Motor neuron (in vitro differentiated cells): ENCODE measurements around the gene PCBD2. TPM values are rescaled to one million over a fixed set of nuclear protein-coding genes. Genes with fewer than 3 reads are reported as not detected.
A peak's percentile ranks its signal among the peaks of the same experiment; 100 is the strongest.

Source experiments
- ATAC-seq, 8 experiments: fragments of 200-7000 bp; cut with Tn5 transposase; replicated peaks in 6 of 8; 2 replicates each; pipeline ENCODE4 v1.8.0; 2021; ENCODE audit warnings: mild to moderate bottlenecking in 8 of 8, moderate library complexity in 8 of 8
- H3K27ac ChIP-seq, 2 donors: fragments of 250-450 bp; sonication (Bioruptor Pico); 2 replicates each; pipeline ENCODE4 v1.9.0; 2021; ENCODE audit warnings: antibody characterized with exemption in 2 of 2, mild to moderate bottlenecking in 2 of 2, moderate library complexity in 1 of 2
- H3K4me1 ChIP-seq, 2 donors: fragments of 250-450 bp; sonication (Bioruptor Pico); replicated peaks in 1 of 2; 2 replicates each; pipeline ENCODE4 v1.6.1; 2021; ENCODE audit warnings: antibody characterized with exemption in 2 of 2, mild to moderate bottlenecking in 2 of 2, moderate library complexity in 1 of 2
- H3K4me3 ChIP-seq, 5 donors: fragments of 250-450 bp; sonication (Bioruptor Pico); 2 replicates each; pipeline ENCODE4 v1.9.0; 2021; ENCODE audit warnings: antibody characterized with exemption in 5 of 5, mild to moderate bottlenecking in 5 of 5, moderate library complexity in 4 of 5
- WGBS, 10 experiments: fragments of 450-650 bp; shearing (Covaris generic); methylation state at CpG; one replicate each; pipeline ENCODE4 v1.0.0; 2022; 5-methylcytosine and 5-hydroxymethylcytosine counted together
- in situ Hi-C, 9 experiments: fragments of 400-800 bp; cut with MboI; loops; one replicate each; pipeline ENCODE4 v1.15.0; 2021; ENCODE audit warnings: low sequenced_read_pairs in 9 of 9, low pct_unique_long_range_greater_than_20kb in 2 of 9; ENCODE audit not compliant: unreplicated experiment in 9 of 9
- total RNA-seq, 8 experiments: library from RNA; unstranded; fragments of 300-600 nt; gene quantifications; 2 replicates each; pipeline versions ENCODE4 v1.2.3 to v1.2.4, GENCODE V29; 2022

The PCBD2 gene
- total RNA-seq, 8 experiments from 2014 or later, result 5.4 to 13.0 (median 7.8) TPM

DNA sequence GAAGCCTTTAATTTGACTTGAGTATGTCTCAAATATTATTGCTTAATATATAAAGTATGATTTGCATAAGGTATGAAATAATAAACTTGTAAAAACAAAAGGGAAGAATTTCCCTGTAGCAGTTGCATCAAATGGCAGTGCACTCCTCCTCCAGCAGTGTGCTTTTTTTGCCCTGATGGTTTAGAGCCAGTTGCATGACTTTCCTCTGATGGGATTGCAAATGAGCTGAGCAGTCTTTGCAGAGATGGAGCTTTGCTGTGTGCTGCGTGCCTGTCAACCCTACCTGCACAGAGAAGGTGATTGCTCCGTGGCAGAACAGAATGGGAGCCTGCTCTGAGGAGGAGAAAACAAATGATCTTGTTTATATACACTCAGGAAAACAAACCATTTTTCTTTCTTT lies 40.1 kb downstream of the PCBD2 start:
- no peak overlapping the region for H3K4me3 ChIP-seq
- no peak overlapping the region for H3K27ac ChIP-seq
- in situ Hi-C loops, result no loop called here
- 17 to 100% (median 43%) methylated on average over 1 to 2 of the region's 2 CpGs; no CpG with 5 or more reads in 4 of the 10 experiments for WGBS, 10 experiments
- ATAC-seq, result peak in 6 of 8 experiments; percentile 43 to 85 (median 66)
- H3K4me1 ChIP-seq, result no peaks in the 10 kb centered on the region

DNA sequence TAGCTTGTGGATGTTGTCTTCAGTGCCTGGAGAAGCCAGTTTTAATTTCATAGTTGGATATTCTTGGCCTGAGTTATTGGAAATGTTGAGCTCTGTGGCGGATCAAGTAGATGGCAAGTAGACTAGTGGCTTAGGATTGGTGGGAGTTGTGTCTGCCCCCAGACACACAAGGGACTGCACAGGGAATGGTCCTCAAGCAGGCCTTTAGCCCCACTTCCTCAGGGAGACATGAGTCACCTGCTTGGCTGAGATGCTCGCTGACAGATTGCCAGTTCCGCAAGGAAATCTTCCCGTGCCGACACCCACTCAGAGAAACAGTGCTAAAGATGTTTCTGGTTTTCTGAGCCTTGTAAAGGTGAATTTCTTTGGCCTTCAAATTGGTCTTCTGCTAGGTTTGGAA lies 44.0 kb downstream of the PCBD2 start:
- no peak overlapping the region for H3K4me3 ChIP-seq
- WGBS, 10 experiments, result 47 to 97% (median 83%) methylated on average over 2 to 5 of the region's 5 CpGs; no CpG with 5 or more reads in 3 of the 10 experiments
- peak in 2 of 8 experiments; percentile 32 to 42 for ATAC-seq
- H3K4me1 ChIP-seq, result no peaks in the 10 kb centered on the region
- in situ Hi-C loops, result no loop called here
- no peak overlapping the region for H3K27ac ChIP-seq

DNA sequence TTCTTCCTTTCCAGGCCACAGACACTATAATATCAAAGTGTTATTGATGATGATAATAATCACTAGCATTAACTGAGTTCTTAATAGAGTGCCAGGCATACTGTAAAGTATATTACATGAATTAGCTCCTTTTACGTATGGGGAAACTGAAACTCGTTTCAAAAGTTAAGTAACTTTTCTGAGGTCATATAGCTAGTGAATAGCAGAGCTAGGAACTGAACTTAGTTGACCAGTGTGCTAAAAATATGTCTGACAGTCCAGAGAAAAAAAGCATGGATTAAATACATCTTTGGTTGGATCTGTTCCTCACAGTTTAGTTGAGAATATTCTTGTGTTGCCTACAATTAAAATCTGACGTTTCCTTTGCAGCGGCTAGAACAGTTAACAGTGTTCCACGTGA lies 44.4 kb downstream of the PCBD2 start:
- in situ Hi-C loops, result no loop called here
- ATAC-seq, result no peak
- Histone ChIP-seq H3K4me1 (no peaks in the 10 kb centered on the region), H3K27ac (no peak overlapping the region), H3K4me3 (no peak overlapping the region)
- WGBS, 10 experiments, result 75 to 100% (median 87%) methylated on average over 1 to 5 of the region's 5 CpGs

DNA sequence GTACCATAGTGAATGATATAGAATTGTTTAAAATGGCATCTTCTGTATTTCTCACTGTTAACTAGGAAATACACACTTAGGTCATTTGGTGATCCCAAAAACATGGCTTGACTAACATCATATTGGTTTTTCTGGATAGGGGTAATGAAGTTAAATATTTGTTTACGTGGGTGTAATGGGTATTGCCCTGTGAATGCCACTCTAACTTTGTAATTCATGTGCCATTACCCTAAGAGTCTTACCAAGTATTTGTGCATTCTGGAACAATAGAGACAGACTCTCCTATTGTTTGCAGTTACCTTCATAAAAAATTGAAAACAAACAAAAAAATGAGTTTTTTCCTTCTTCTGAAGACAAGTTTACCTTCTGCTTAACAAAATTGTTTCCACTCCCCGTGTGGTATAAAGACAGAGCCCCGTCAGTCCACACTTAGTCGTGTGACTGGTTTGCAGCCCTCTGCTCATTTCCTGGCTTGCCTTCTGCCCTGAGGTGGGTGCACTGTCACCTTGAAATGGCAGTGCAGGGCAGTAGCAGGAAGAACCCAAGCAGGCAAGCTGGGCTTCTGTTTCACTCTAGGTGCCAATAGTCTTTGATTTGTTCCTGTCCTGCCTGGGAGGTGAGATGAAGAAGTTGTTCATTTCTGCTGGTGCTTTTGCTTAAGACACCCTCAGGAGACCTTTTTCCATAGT lies 53.1 kb downstream of the PCBD2 start:
- Histone ChIP-seq H3K27ac (no peak overlapping the region), H3K4me1 (peaks cover 0 to 4% of the 10 kb centered on the region in 2 donors), H3K4me3 (no peak overlapping the region)
- WGBS, 10 experiments, result 67 to 100% (median 78%) methylated on average over 1 to 4 of the region's 4 CpGs; no CpG with 5 or more reads in 1 of the 10 experiments
- no peak for ATAC-seq
- in situ Hi-C loops, result no loop called here

DNA sequence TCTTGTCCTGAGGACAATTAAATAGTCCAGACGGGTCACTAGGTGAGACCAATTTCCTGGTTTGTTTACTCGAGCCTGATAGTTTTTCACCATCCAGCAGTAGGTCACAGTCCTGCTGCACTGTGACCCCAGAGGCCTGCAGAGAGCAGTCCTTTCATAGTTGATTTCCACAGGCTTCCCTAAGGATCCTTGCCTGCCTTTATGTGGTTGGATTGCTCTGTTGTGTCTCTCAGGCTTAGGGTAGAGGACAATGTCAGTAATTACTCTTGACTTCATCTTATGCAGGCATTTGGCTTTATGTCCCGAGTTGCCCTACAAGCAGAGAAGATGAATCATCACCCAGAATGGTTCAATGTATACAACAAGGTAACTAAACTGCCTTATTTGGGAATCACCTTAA lies 53.8 kb downstream of the PCBD2 start:
- no peak for ATAC-seq
- Histone ChIP-seq H3K27ac (no peak overlapping the region), H3K4me1 (peaks cover 0 to 4% of the 10 kb centered on the region in 2 donors), H3K4me3 (no peak overlapping the region)
- in situ Hi-C loops, result no loop called here
- 0 to 86% (median 2%) methylated on average over 1 to 3 of the region's 3 CpGs; no CpG with 5 or more reads in 2 of the 10 experiments for WGBS, 10 experiments

DNA sequence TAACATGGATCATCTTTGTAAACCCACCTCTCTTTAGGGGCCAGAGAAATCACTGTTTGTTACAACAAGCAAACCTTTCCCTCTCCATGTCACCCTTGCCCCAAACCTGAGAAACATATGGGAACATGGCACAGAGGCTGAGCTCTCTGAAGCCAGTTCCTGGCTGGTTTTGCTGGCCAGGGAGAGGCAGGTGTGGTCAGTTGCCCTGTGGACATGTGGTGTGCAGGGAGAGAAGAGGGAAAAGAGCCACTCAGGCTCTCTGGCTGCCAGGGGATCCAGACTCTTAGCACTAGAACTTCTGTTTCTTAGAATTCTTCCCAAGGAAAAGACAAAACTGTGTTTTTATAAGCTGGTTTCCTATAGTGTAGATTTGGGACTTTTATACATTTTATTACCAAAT lies 58.2 kb downstream of the PCBD2 start:
- no peak overlapping the region for H3K4me3 ChIP-seq
- peak in 3 of 8 experiments; percentile 29 to 67 (median 57) for ATAC-seq
- H3K4me1 ChIP-seq, result peaks cover 0 to 4% of the 10 kb centered on the region in 2 donors
- in situ Hi-C loops, result no loop called here
- no peak overlapping the region for H3K27ac ChIP-seq

DNA sequence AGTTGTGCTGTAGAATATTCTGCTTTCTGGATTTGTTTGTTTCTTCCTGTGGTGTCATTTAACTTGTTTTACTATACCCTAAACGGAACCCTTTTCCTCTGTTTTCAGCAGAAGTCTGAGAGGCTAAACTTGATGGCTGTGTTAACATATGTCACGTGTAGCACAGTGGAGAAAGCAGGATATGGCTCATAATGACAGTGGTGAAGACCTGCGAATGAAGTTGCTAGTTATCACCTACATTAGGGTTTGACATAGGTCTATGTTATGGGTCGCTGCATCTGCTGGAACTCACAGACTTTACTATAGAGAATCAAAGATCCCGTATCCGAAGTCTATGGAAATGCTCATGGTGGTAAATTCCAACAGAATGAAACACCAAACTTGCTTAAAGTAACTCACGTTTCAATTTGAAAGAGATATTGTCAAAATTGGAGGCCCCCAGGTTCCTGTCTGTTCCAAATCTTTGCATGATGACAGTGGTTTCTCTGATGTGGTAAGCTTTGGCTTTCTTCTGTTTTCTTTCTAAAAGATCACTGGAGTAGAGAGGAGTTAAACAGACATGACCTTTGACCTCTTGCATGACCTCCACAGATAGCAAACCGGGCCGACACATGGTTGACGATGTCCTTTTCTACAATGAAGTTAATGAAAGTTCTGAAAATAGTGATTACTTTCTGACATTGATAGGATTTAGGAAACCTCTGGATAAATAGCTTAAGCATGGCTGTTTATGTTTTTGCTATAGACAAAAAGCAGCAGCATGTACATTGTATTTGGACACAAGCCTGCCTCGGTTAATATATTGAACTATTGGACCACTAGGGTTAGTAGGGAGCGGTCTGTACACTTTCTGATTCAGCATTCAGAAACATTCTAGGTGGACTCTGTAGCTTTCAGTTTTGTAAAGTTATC lies 59.7 kb downstream of the PCBD2 start:
- ATAC-seq, result no peak
- 78 to 100% (median 91%) methylated on average over 2 to 12 of the region's 12 CpGs for WGBS, 10 experiments
- H3K4me3 ChIP-seq, result no peak overlapping the region
- in situ Hi-C loops, result no loop called here
- no peaks in the 10 kb centered on the region for H3K4me1 ChIP-seq
- H3K27ac ChIP-seq, result no peak overlapping the region

DNA sequence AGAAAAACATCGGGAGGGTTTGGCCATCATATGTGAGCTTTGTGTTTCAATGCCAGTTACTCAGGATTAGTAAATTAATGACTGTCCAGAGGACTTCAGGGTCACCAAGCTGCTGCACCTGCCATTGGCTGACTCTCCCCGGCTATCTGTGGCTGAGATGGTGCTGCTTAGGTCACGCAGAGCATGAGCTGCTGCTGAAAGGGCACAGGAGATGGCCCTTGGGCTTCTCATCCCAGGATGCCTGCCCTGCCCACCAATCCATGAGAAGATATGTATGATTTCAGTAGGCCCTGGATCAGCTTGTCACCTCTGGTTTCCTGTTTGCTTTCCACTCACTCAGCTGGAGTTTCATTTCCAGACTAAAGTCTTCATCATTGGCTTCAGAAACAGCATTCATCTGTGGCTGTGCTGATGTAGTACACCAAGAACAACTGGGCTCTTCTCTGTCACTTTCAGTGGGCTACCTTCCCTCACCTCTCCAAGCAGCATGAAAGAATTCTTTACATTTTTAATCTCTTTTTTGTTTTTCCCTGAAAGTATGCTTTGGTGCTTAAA lies 60.4 kb downstream of the PCBD2 start:
- no peak for ATAC-seq
- 40 to 100% (median 80%) methylated on average over 1 to 3 of the region's 3 CpGs; no CpG with 5 or more reads in 1 of the 10 experiments for WGBS, 10 experiments
- Histone ChIP-seq H3K4me3 (no peak overlapping the region), H3K4me1 (no peaks in the 10 kb centered on the region), H3K27ac (no peak overlapping the region)
- in situ Hi-C loops, result no loop called here

DNA sequence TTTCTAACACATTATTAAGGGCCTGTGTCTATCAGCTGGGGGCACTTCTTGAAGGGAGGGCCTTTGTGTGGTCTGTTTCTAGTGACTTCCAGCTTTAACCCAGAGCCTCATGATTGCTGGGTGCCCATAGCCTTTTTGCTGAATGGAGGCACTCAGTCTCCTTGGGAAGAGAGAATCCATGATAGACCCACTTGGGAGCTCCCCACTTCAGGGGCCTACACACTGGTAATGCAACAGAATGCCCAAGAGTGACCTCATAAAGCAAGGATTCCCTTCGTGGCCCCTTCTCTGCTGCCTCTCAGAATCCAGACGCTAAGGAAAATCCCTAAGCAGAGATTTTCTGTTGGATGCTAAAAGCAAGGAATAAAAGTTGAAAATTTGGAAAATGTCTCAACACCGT lies 62.7 kb downstream of the PCBD2 start, which contains the start of gene CATSPER3:
Gene CATSPER3, plus strand, starts transcription at position 301 of the 400 bp plus-strand sequence. Its CDS starts 85 bp downstream, at position 386.
- ATAC-seq, result no peak
- in situ Hi-C loops, result no loop called here
- WGBS, 10 experiments, result 66 to 94% (median 89%) methylated on average over 2 to 3 of the region's 3 CpGs; no CpG with 5 or more reads in 7 of the 10 experiments
- Histone ChIP-seq H3K4me3 (no peak within 1 kb of the TSS), H3K4me1 (no peaks in the 10 kb centered on the region), H3K27ac (no peak within 1 kb of the TSS)

DNA sequence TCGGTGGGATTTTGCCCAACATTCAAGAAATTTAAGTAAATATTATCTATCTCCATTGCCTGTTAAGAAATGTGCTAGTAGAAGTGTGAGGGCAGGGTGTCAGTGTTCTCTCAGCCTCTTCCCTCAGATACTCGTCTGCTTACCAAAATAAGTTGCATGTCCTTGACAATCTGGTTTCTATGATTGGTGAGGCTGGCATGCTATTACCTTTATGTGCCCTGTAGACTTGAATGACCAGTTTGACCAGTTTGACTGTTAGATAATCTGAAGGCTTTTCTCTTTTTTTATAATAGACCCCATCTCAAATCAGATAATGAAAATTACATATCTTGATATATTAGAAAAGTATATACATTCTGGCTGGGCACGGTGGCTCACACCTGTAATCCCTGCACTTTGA lies 63.1 kb downstream of the PCBD2 start:
- in situ Hi-C loops, result no loop called here
- no peak for ATAC-seq
- Histone ChIP-seq H3K4me1 (no peaks in the 10 kb centered on the region), H3K27ac (no peak overlapping the region), H3K4me3 (no peak overlapping the region)
- WGBS, 10 experiments, result 56 to 93% (median 80%) methylated on average over 1 to 3 of the region's 3 CpGs; no CpG with 5 or more reads in 1 of the 10 experiments

DNA sequence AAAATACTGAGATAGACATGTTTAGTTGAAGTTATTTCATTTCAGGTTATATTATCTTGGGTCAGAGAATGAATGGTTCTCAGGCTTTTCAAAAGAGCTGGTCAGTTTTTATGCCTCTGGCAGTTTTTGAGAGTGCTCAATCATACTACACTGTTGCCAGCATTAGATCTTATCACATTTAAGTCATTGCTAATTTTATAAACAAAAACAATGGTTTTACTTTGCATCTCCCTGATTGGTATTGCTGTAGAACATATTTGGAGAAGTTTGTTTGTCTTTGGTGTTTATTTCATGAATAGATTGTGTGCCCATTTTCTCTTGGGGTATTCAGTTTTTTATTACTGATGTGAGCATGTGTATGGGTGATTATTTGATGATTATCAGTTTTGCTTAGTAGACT lies 64.2 kb downstream of the PCBD2 start:
- ATAC-seq, result no peak
- no peak overlapping the region for H3K4me3 ChIP-seq
- no peak overlapping the region for H3K27ac ChIP-seq
- in situ Hi-C loops, result no loop called here
- no peaks in the 10 kb centered on the region for H3K4me1 ChIP-seq

DNA sequence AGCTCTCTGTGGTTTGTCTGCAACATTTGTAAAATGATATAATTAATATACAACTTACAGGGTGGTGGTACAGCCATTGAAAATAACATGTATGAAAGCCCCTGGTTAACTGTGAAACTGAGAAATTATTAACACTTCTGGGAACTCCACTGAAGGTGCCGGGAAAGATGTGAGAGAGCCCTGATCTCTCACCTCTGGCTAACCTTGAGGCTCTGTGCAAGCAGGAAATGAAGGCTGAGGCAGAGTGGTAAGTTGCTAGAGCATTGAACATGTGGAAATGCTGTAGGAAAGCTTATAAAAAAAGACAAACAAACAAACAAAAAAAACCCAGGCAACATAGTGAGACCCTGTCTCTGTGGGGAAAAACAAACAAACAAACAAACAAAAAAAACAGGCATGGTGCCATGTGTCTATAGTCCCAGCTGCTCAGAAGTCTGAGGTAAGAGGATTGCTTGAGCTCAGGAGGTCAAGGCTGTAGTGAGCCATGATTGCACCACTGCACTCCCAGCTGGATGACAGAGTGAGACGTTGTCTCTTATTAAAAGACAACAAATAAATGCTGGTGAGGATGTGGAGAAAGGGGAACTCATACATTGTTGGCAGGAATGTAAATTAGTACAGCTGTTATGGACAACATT lies 70.3 kb downstream of the PCBD2 start:
- ATAC-seq, result no peak
- Histone ChIP-seq H3K4me1 (no peaks in the 10 kb centered on the region), H3K27ac (no peak overlapping the region), H3K4me3 (no peak overlapping the region)
- in situ Hi-C loops, result no loop called here
- 35 to 92% (median 66%) methylated on average over 1 to 2 of the region's 2 CpGs; no CpG with 5 or more reads in 2 of the 10 experiments for WGBS, 10 experiments

DNA sequence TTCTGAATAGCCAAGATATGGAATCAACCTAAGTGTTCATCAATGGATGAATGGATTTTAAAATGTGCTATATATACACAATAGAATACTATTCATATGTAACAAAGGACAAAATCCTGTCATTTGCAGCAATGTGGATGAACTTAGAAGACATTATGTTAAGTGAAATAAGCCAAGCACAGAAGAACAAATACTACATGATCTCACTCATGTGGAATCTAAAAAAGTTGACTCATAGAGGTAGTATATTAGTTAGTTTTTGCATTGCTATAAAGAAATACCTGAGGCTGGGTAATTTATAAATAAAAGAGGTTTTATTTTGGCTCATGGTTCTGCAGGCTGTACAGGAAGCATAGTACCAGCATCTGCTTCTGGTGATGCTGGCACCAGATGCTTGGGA lies 70.9 kb downstream of the PCBD2 start:
- ATAC-seq, result no peak
- H3K4me1 ChIP-seq, result no peaks in the 10 kb centered on the region
- H3K4me3 ChIP-seq, result no peak overlapping the region
- H3K27ac ChIP-seq, result no peak overlapping the region
- in situ Hi-C loops, result no loop called here
